Amniotic epithelial cell (primary cell): ENCODE measurements around the gene LEFTY2.
"Not testable (repeated sequence)": the region's sequence is repeated elsewhere in the genome, so short reads cannot be mapped to it uniquely, and the experiment has no call there.

Experiments
- DNase-seq: peaks from one replicate; pipeline ENCODE4 v3.0.0-alpha.2; 2010; ENCODE audit warnings: low read depth

Gene LEFTY2, protein sequence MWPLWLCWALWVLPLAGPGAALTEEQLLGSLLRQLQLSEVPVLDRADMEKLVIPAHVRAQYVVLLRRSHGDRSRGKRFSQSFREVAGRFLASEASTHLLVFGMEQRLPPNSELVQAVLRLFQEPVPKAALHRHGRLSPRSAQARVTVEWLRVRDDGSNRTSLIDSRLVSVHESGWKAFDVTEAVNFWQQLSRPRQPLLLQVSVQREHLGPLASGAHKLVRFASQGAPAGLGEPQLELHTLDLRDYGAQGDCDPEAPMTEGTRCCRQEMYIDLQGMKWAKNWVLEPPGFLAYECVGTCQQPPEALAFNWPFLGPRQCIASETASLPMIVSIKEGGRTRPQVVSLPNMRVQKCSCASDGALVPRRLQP

DNA sequence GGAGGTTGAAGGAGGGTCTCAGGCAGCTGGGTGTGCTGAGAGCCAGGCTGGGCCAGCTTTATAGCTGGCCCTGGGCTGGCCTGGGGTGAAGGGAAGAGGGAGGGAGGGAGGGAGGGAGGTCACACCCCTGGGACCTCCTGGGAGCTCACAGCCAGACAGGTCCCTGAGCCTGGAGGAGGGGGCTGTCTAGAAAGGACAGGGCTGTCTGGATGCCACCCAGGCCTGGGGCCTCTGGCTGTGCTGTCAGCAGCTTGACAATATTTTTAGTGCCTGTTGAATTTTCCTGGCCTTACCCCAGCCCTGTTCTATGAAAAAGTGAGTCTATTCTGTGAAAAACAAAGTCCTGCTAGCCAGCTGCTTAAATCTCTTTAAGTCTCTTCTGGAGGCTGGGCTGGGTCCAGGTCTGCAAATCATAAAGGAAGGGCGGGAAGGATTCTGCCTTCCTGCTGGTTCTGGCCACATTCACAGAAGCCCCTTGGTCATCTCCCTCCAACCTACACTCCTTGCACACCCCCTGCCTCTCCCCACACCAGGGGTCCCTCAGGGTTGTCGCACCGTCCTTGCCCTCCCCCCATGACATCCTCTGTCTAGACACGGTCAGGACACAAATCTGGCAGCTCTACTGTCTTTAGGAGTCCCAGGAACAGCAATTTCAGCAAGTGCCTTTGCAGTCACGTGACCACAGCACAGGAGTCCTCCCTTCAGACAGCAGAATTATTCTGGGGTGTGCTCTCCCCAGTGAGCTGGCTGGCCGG is at the start of gene LEFTY2:
Gene LEFTY2 (minus strand): TSS at position 34 of the 755 bp plus-strand sequence. CDS start 80 bp downstream, outside the sequence.
- DNase-seq, result no peak

DNA sequence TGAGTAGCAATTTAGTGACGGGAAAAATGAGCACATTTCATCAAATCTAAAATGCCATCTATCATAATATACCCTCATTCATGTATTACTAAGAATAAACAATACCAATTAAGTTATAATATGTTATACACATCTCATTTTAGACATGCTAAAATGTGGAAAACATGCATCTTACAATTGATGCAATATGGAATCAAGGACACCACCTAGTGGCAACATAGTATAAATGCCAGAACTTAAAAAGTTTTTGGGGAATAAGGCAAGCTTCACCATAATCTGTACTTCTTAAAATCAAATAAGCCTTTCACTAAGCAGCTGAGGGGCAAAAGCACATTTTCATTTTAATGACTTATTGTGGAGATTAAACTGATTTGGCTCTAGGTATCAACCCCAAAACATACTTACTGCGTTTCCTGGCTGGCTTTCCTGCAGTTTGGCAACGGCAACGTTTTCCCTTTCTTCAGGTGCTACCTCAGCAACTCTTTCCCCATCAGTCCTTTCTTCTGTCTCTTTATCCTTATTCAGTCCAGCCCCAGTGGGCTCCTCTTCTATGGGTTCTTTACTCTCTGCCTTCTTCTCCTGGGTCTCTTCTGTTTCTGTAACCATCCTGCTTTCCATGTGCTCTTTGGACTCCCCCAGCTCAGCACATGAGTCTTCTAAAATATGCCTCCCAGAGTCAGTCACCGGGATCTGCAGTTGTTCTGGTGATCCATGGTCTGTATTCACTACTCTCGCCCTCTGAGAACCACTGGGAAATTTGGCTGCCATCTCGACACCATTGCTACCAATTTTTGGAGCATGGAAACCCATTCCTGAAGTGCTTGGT is 46.7 kb upstream of the LEFTY2 start:
- DNase-seq, result peak; percentile 50

DNA sequence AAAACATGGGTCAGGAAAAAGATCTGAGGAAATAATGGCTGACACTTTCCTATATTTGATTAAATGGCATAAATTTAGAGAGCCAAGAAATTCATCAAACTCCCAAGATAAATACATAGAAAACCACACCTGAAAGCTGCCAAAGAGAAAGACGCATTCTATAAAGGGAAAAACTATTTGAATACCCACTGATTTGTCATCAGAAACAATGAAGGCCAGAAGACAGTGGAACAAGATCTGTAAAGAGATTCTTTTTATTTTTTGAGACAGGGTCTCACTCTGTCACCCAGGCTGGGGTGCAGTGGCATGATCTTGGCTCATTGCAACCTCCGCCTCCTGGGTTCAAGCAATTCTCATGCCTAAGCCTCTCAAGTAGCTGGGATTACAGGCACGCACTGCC is 40.7 kb upstream of the LEFTY2 start:
- peak; percentile 9 for DNase-seq

DNA sequence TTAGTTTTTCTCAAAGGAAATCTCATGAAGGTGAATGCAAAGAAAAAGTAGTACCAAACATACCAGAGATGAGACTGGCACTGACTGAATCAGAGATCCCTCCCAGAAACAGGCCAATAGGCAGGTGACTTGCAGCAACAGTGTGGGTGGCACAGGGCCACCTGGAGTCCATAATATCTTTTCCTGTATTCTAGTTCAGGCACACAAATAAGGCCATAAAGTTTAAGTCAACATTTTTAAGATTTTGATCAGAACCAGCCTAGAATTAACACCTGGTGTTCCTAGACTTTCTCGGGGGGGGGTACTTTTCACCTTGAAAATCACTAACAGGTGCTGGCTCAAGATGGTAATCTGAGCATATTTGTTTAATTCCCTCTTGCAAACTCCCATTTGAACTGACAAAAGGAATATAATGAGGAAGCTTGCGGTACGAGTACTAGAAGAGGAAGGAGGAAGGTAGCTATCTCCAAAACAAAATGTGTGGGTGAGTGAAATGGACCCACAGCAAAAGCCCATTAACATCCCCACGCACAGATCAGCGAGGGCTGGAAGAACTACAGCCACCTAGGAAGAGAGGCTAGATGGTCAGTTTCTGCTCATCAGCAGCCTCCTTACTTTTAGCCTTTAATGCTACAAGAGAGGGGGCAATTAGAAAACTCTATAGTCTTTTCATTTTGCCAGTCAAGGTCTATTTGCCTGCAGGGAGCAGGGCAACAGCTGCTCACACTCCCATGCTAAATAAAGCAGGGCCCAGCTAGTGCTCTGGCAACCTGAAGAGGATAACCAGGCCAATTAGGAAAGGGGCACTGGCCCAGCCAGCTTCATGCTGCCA is 39.2 kb upstream of the LEFTY2 start:
- no peak for DNase-seq

DNA sequence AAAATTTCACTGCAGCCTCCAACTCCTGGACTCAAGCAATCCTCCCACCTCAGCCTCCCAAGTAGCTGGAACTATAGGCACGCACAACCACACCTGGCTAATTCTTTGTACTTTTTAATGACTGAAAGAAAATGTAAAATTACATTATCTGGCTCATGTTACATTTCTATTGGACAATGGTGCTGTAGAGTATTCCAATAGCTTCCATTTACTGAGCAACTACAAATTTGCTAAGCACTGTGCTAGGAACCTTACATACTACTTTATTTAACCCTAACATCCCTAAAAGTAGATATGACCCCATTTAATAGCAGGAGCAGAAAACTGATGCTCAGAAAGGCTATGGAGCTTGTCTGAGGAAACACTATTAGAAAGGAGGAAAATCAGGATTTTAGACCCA is 38.4 kb upstream of the LEFTY2 start:
- DNase-seq, result no peak

DNA sequence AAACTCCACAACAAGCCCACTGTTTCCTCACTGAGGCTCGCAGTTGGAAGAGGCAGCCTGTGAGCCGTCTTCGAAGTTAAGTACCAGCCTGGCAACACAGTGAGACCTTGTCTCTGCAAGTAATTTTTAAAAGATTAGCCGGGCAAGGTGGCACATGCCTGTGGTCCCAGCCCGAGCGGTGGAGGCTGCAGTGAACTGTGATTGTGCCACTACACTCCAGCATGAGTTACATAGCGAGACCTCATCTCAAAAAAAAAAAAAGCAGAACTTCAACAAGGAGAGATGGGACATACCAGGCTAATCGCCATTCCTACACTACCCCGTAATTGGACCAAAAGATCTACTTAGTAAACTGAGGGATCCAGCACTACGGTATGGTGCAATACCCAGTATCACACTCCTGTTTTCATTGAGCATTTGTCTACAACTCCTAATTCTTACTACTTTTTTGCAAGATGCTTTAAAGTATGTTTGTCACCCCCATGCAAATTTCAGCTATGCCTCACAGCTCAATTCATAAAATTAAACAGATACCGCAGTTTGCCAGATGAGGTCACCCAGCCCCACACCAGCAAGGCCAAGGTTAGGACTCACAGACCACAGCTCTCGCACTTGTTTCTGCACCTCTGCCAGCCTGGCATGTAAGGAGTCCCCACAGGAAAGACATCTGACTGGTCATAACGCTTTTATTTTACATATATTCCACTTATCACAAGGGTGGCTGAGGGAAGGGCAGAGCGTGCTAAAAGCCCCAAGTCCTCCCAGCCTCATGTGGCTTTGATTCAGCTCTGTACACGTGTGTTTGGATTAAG is 37.1 kb upstream of the LEFTY2 start:
- DNase-seq, result peak; percentile 19

DNA sequence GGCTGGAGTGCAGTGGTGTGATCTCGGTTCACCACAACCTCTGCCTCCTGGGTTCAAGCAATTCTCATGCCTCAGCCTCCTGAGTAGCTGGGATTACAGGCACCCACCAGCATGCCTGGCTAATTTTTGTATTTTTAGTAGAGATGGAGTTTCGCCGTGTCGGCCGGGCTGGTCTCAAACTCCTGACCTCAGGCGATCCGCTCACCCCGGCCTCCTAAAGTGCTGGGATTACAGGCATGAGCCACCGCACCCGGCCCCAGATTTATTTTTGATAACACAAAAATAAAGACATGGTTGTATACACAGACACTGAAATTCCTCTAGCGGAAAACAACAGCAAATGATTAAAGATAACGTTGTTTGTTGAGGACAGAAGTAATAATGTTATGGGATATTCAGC is 34.1 kb upstream of the LEFTY2 start:
- DNase-seq, result not testable (repeated sequence)

DNA sequence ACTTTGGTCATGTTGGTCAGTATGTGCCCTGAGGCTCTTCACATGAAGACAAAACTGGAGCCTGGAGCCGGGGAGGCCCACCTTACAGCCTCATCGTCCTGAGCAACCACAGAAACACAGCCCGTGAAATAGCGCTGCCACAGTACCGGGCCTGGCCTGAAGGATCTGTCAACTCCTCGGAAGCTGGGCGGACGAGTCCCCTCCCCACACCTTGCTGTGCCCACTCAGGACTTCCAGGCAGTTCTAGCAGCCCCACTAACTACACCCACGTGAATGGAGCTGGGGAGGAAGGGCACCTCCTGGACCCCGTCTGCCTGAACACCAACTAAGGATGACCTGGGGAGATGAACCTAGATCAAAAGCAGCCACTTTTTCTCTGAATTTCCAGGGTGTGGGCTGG is 33.4 kb upstream of the LEFTY2 start:
- DNase-seq, result no peak

DNA sequence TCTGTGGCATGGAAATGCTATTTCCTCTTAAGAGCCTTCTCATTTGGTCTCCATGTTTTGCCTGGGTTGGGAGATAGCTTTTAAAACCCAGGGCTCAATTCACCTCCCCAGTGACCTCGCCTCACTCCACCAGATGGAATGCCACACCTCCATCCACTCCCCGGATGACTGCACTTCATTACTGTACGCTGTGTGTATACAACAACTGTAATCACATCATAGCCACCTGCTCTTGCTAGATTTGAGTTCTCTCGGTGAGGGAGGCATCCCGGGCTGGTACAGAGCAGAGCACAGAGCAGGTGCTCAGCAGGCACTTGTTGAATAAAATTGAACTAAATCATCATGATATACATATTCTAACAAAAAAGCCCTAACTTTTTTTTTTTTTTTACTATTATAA is 32.1 kb upstream of the LEFTY2 start:
- DNase-seq, result no peak

DNA sequence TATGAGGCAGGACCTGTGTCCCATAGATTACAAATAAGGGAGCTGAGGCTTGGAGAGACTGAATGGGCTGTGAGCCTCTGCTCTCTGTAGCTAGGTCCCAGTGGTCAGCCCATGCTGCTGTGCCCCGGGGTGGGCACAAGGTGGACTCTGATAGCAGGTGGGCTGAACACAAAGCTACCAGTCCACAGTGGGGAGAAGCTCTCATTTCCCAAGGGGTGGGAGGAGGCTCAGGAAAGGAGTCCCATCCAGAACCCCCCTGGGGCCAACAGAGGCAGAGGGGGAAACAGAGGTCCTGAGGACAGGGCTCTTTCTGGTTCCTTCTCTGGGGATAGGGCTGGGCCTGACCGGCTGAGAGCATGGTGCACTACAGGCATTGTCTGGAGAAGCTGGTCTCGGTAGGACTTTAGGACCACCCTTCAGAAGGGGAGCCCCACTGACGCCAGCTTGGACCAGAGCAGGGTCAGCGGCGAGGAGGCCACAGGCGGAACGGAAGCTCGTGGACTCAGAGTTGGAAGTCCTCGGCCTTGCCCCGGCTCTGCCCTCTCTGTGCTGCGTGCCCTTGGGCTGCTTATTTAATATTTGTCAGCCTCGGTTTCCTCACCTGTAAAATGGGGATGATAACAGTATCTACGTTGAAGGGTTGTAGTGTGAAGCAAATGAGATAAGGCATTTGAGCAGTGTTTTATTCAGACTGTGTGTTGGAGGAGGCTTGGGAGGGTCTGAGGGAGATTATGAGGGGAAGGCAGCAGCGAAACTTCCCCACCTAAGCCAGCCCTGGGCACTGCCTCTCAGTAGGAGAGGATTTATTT is 31.5 kb upstream of the LEFTY2 start:
- DNase-seq, result no peak

DNA sequence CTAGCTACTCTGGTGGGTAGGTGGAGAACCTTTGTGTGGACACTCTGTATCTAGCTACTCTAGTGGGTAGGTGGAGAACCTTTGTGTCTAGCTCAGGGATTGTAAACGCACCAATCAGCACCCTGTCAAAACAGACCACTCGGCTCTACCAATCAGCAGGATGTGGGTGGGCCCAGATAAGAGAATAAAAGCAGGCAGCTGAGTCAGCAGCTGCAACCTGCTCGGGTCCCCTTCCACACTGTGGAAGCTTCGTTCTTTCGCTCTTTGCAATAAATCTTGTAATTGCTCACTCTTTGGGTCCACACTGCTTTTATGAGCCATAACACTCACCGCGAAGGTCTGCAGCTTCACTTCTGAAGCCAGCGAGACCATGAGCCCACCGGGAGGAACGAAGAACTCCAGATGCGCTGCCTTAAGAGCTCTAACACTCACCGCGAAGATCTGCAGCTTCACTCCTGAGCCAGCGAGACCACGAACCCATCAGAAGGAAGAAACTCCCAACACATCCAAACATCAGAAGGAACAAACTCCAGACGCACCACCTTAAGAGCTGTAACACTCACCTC is 29.7 kb upstream of the LEFTY2 start:
- DNase-seq, result not testable (repeated sequence)

DNA sequence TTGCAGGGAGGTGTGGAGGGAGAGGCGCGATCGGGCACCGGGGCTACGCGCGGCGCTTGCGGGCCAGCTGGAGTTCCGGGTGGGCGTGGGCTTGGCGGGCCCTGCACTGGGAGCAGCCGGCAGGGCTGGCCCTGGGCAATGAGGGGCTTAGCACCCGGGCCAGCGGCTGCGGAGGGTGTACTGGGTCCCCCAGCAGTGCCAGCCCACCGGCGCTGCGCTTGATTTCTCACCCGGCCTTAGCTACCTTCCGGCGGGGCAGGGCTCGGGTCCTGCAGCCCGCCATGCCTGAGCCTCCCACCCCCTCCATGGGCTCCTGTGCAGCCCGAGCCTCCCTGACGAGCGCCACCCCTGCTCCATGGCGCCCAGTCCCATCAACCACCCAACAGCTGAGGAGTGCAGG is 28.7 kb upstream of the LEFTY2 start:
- DNase-seq, result not testable (repeated sequence)

DNA sequence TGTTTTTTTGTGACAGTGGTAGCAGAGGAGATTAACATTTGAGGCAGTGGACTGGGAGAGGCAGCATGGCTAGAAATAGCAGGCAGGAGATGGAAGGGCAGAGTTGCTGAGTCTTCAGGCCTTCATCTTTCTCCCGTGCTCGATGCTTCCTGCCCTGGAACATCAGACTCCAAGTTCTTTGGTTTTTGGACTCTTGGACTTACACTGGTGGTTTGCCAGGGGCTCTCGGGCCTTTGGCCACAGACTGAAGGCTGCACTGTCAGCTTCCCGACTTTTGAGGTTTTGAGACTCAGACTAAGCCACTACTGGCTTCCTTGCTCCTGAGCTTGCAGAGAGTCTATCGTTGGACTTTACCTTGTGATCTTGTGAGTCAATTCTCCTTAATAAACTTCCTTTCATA is 24.2 kb upstream of the LEFTY2 start:
- DNase-seq, result no peak

DNA sequence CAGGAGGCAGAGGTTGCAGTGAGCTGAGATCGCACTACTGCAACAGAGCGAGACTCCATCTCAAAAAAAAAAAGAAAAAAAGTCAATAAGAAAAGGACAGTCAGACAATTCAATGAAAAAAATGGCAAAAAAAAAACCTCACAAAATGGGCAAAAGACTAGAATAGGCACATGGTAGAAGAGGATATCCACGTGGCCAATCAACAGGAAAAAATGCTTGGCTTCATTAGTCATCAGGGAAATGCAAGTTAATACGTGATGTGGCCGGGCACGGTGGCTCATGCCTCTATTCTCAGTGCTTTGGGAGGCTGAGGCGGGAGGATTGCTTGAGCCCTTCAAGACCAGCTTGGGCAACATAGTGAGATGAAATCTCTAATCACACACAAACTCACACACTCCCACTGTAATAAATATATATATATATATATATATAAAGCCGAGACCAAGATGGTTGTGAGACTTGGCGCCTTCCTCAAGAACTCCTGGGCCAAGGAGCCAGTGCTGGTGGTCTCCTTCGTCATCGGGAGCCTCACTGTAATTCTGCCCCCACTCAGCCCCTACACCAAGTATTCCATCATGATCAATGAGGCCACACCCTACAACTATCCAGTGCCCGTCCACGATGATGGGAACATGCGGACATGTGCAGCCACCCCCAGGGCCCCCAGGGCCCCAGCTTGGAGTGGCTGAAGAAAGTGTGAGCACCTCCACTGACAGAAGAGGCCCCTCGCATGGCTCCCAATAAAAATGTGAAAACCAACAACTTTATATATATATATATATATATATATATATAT is 22.9 kb upstream of the LEFTY2 start:
- no peak for DNase-seq

DNA sequence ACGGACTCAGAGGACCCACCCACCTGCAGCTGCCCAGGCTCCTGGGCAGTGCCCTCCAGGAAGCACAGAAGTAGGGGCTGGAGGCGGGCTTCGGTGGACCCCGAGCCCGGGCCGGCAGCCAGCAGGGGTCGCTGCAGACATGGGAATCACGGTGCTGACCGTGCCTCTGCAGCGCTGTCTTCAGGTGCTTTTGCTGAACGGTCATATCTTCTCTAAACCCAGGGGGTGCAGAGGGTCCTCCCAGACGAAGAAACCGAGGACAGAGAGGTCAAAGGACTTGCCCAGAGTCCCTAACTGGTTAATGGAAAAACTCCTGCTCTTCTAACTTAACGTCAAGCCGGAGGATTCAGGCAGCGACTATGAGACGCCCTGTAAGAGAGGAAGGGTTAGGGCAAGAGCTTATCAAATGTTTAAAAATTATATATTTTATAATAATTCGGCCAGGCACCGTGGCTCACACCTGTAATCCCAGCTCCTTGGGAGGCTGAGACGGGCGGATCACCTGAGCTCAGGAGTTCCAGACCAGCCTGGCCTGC is 21.5 kb upstream of the LEFTY2 start:
- peak; percentile 16 for DNase-seq

DNA sequence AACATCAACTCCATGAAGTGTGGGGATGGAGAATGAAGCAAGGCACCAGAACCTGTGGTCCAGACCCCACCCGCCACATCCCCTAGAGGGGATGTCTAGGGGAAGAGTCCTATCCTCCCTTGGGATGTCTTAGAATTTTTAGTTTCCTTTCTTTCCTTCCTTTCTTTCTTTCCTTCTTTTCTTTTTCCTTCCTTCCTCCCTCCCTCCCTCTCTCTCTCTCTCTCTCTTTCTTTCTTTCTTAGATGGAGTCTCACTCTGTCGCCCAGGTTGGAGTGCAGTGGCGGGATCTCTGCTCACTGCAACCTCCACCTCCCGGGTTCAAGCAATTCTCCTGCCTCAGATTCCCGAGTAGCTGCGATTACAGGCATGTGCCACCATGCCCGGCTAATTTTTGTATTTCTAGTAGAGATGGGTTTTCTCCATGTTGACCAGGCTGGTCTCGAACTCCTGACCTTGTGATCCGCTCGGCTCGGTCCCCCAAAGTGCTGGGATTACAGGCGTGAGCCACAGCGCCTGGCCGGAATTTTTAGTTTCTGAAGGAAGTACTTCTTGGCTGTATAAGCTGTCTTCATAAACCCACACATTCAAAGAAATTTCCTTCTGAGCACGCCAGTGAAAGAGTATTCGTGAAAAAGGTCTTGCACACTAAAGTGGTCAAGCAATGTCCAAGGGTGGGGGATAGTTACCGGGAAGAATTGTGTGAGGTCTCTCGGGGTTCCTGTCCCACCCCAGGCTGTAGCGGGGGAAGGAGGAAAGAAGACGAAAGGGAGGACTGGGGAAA is 20.8 kb upstream of the LEFTY2 start:
- no peak for DNase-seq

DNA sequence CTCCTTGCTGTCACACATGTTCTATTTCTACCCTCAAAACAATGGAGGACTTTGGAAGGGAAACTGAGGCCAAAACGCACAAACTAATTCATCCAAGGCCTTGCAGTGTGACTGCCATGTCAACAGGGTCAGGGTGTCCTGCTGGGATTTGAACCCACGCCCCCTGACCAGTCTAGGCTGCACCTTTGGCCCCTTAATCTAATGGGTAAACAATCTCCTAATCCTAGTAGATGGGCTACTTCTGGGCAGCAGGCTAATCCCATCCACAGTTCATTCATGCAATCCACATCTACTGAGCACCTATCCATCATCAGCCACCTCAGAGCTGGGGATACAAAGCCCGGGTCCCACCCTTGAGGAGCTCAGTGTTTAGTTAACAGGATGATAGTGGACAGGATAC is 17.0 kb upstream of the LEFTY2 start:
- DNase-seq, result no peak

DNA sequence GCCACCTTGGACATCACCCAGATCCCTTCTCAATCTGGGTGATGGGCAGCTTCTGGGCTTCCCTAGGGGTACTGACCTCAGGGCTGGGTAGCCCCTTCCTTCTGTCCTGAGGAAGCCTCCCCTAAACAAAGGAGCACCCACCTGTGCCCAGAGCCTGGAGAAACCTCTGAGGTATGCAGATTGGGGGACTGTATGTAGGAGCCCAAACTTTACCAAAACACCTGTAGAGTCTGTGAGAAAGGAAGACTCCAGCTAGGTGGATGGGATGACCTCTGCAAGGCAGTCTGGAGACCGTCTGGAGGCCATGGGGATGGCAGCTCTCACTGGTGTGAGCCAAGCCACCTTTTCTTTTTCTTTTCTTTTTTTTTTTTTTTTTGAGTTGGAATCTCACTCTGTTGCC is 13.7 kb upstream of the LEFTY2 start:
- DNase-seq, result no peak
